Measurements from ENCODE around the gene ABLIM2. TPM values are rescaled to one million over a fixed set of nuclear protein-coding genes. Genes with fewer than 3 reads are reported as not detected.

Gene ABLIM2
- total and polyA plus RNA-seq, 2 of the 8 experiments (the other 6 are each of a cell fraction or from before 2014, with no cell fraction given) = 2.8 to 3.0 TPM

DNA sequence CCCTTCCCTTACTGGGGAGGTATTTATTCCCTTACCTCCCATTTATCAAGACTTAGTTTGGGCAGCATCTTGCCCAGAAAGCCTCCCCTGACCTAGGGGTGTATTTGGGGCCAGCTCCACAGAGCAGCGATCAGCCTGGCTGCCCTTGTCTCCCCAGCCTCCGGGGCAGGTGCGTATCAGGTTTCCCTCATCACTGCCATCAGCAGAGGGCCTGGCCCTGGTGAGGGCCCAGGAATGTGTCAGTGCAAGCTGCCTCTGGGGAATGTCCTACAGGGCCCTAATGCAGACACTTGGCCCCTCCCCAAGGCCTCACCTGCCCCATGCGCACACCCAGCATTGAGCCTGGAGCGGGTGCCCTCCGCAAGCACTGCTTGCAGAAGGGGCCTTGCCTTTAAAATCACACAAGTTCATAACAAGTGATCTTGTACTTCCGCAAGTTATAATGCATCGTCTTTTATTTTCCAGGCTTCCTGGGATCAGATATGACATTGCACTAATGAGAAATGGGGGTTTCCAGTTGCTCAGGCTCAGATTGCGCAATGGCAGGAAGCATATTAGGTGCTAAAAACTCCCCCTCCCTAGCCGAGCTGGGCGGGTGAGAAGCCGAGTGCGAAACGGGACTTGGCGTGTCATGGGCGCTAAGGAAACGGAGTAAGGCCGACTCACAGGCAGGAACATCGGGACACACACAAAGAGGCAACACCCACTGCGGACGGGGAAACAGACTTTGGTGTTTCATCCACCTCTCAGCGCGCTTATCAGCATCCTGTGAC lies 193.5 kb downstream of the ABLIM2 start:
- H2AFZ ChIP-seq (ENCODE audit: low read length) = no peak overlapping the region
- 0 out of 2 replicates have a peak overlapping the region, but pooled peaks have one; percentile 61 for H2BK20ac ChIP-seq (ENCODE audit: low read length)
- H3K9me3 ChIP-seq (ENCODE audit: insufficient read depth in 2 of 2, low read depth in 1 of 2, low read length in 1 of 2) = no peaks in the 10 kb centered on the region
- H2BK5ac ChIP-seq (ENCODE audit: low read depth, low read length) = no peak overlapping the region
- peak overlapping the region; percentile 27 for H4K91ac ChIP-seq (replicated peaks; ENCODE audit: insufficient read length, low read length)
- ChIA-PET CTCF (ENCODE audit: partially characterized antibody) (interaction anchor here (1.0 to 1.5 kb wide), 7 partner anchors 8 to 163 kb away, joined by 3 to 5 read pairs (median 3); no protein-coding TSS in a partner anchor), POLR2A (ENCODE audit: partially characterized antibody) (interaction anchor here (1.0 kb wide), 2 partner anchors 9 to 74 kb away, joined by 3 read pairs; no protein-coding TSS in a partner anchor)
- no peaks in the 10 kb centered on the region for H3K79me2 ChIP-seq (ENCODE audit: control insufficient read depth in 1 of 2, insufficient read depth in 2 of 2, low read length in 2 of 2)
- no peak for DNase-seq (ENCODE audit: low read depth in 1 of 2, low spot score in 2 of 2)
- H3K27me3 ChIP-seq (replicated peaks in 1 of 4; ENCODE audit: control insufficient read depth in 3 of 4, extremely low read depth in 1 of 4, insufficient read depth in 3 of 4, low read length in 3 of 4) = no peaks in the 10 kb centered on the region
- no peak overlapping the region for H3K27ac ChIP-seq (ENCODE audit: low read depth, low read length)
- no peaks in the 10 kb centered on the region for H3K36me3 ChIP-seq (ENCODE audit: control insufficient read depth in 2 of 4, insufficient read depth in 4 of 4, low read length in 3 of 4)
- no peaks in the 10 kb centered on the region for H4K20me1 ChIP-seq (replicated peaks in 1 of 2; ENCODE audit: control insufficient read depth in 1 of 2, insufficient read depth in 2 of 2, low read length in 2 of 2)
- no peak overlapping the region for H3K56ac ChIP-seq (replicated peaks; ENCODE audit: insufficient read length, low read depth, low read length)
- no peak for FAIRE-seq
- H2BK12ac ChIP-seq (ENCODE audit: low read depth, low read length) = no peak overlapping the region; the same call in 1 of the 2 replicates
- no peak overlapping the region for H3K9ac ChIP-seq (replicated peaks in 1 of 4; ENCODE audit: extremely low read depth in 1 of 4, low read depth in 3 of 4, low read length in 3 of 4)
- H4K5ac ChIP-seq (ENCODE audit: insufficient read length, low read depth, low read length) = no peak overlapping the region
- H3K79me1 ChIP-seq (ENCODE audit: low read depth, low read length) = no peaks in the 10 kb centered on the region
- H3K4me2 ChIP-seq (ENCODE audit: insufficient read depth in 1 of 2, low read depth in 2 of 2, low read length in 2 of 2) = no peak overlapping the region
- WGBS, 2 experiments (ENCODE audit: extremely low coverage in 1 of 2, insufficient coverage in 1 of 2, insufficient read length in 1 of 2, insufficient replicate concordance in 2 of 2, low coverage in 1 of 2, low lambda C conversion rate in 2 of 2, missing lambda C conversion rate in 1 of 2) = 91% methylated on average over 23 of the region's 23 CpGs; no CpG with 5 or more reads in 1 of the 2 experiments
- H3K4me3 ChIP-seq (ENCODE audit: extremely low read depth in 1 of 4, insufficient read depth in 2 of 4, low read depth in 3 of 4, low read length in 4 of 4) = no peak overlapping the region
- H2AK5ac ChIP-seq (ENCODE audit: low read depth, low read length) = no peak overlapping the region
- peak overlapping the region; percentile 46; the same call in 1 of the 2 replicates for H2BK15ac ChIP-seq (ENCODE audit: low read length)
- no peak overlapping the region; the same call in 1 of the 2 replicates for H3K18ac ChIP-seq (ENCODE audit: extremely low read depth, low read length)
- no peaks in the 10 kb centered on the region for H3K23me2 ChIP-seq (ENCODE audit: low read depth, low read length)
- H4K8ac ChIP-seq (ENCODE audit: extremely low read depth, insufficient read depth, low read length) = no peak overlapping the region
- H2BK120ac ChIP-seq (replicated peaks; ENCODE audit: low read depth, low read length) = no peak overlapping the region
- no peak overlapping the region for H3K14ac ChIP-seq (ENCODE audit: insufficient read length)
- no peak for TF ChIP-seq KDM4A (IDR thresholded peaks at IDR 0.05; ENCODE audit: low read depth, low read length, severe bottlenecking)
- TF ChIP-seq RNF2 (IDR thresholded peaks at IDR 0.05; ENCODE audit: borderline replicate concordance, low read depth, low read length, missing control alignments, poor library complexity, severe bottlenecking) = no peak
- TF ChIP-seq TEAD4 (IDR thresholded peaks at IDR 0.05; ENCODE audit: low read depth, low read length) = peak; percentile 46; the same call in 1 of the 2 replicates
- TF ChIP-seq SP2 (IDR thresholded peaks at IDR 0.05; ENCODE audit: low read length) = no peak
- TF ChIP-seq JUND (IDR thresholded peaks at IDR 0.05; ENCODE audit: low read length) = no peak
- peak; percentile 96 for TF ChIP-seq CEBPB (IDR thresholded peaks at IDR 0.05; ENCODE audit: low read depth, low read length)
- TF ChIP-seq TAF7 (optimal IDR thresholded peaks at IDR 0.05; ENCODE audit: borderline replicate concordance, low read depth, low read length) = no peak
- H3K4me1 ChIP-seq (replicated peaks in 1 of 4; ENCODE audit: control insufficient read depth in 3 of 4, insufficient read depth in 4 of 4, low read length in 3 of 4) = peaks cover 0 to 10% (median 5%) of the 10 kb centered on the region in 4 experiments; a peak in 6 of 7 replicates
- H3K23ac ChIP-seq (ENCODE audit: insufficient read length) = no peak overlapping the region
- H3K4ac ChIP-seq (replicated peaks; ENCODE audit: insufficient read length, low read depth, low read length) = no peak overlapping the region

All from H1 (cell line).